DMS153 treated with DMSO at 0.1 percent for 48 hours (cell line): ENCODE data around the gene BST1.
A peak's percentile ranks its signal among the peaks of the same experiment; 100 is the strongest.

Experiments used
- DNase-seq: peaks from one replicate; lab custom pipeline; 2025; ENCODE audit not compliant: unreplicated experiment; lab: John Stamatoyannopoulos, UW

Gene BST1

GRCh38 chr4:15675356-15675755, 27.5 kb upstream of the BST1 start:
- DNase-seq, result no peak

GRCh38 chr4:15676039-15676438, 26.8 kb upstream of the BST1 start:
- no peak for DNase-seq

- no peak for DNase-seq
These were observed 26.0 kb upstream of the BST1 start for GRCh38 chr4:15676899-15677298.

GRCh38 chr4:15677507-15677988, 25.3 kb upstream of the BST1 start:
- DNase-seq, result no peak

DNA sequence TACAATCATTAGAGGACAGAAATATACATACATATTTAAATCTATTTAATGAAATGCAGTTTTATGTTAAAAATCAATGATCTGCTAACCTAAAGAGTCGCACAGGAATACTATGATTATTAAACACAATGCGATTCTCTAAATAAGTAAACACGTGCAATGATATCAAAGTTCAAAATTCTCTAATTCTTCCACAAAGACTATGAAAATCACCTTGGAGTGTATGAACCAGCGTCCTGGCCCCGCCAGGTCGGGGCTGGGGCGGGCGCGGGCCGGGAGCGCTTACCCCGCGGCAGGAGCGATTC, 21.8 kb upstream of the BST1 start:
- DNase-seq, result no peak

GRCh38 chr4:15681372-15682241, 21.3 kb upstream of the BST1 start, which contains the start of gene FAM200B:
TSS of gene FAM200B (plus strand) at chr4:15681827. CDS start at chr4:15686978, 5,151 bp downstream.
- DNase-seq, result peak; percentile 78

- no peak for DNase-seq
These were observed 20.4 kb upstream of the BST1 start for GRCh38 chr4:15682242-15683142.

DNA sequence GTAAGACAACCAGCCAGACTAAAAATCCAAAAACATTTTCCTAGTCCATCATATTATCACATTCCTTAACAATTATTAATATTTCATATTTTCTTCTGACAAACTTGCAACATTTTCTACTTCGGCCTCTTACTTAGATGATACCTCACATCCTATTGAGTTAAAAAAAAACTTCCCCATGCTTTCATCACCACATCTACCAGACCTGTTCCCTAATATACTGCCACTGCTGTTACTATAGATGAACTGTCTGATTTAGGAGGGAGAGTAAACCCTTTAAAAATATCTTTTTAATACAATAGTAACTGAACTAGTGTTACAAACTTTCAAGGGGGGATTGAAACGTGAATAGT, 19.7 kb upstream of the BST1 start:
- no peak for DNase-seq

DNA sequence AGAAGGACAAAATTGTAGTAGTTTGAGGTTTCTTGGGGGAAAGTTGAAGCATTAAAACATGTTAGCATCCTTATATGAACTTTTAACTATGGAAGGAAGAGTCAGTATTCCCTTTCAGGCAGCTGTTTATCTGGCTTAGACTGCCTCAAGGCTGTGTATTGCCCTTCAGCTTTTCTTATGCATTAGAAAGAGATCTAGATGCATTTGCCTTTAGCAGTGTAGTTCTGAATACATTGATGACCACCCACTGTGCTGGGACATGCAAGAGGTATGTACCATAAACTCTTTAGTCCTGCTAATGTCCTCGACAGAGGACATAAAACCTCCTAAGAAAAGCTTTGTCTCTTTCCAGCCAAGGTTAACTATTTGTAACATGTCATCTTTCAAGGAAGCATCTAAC, 18.4 kb upstream of the BST1 start:
- no peak for DNase-seq

DNA sequence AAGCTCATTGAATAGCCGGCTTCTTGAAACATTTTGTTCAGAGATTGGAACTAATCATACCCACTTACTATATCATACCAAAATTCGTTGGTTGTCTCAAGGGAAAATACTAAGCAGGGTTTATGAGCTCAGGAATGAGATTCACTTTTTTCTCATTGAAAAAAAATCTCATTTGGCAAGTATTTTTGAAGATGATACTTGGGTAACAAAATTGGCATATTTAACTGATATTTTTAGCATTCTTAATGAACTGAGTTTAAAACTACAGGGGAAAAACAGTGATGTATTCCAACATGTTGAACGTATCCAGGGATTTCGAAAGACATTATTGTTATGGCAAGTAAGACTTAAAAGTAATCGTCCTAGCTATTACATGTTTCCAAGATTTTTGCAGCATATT, 14.8 kb upstream of the BST1 start:
- no peak for DNase-seq

- no peak for DNase-seq
These were observed 13.3 kb upstream of the BST1 start for GRCh38 chr4:15689540-15689939.

DNA sequence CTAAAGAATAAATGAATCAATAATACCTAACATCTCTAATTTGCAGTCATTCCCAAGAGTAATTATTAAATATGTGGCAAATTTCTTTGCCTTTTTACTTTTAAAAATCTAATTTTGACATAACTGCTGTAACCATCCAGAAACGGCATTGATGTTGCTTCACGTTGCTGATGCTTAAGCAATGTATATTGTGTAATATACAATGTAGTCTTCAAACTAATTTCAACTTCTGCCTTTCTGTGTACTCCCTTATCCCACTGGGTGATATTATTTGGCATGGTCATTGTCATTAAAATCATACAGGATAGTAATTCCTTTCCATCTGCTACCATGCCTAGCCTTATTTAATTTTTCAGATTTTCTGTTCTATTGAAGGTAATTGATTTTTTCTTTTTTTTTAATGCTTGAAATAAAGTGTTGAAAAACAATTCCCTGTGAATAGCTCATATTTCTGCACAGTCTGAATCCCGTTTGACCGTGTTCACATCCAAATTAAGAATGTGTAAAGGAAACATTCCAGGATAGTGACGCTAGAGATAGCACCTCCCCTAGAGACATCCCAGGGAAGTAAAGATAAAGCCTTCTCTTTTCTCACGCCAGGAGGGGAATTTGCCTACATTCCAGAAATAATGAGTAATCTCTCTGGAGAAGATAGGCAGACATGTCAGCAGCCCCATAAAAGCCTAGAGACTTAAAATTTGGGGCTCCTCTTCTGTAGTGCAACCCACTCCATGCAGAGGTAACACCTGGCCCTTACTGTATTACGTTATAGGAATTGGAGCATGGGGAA, 12.7 kb upstream of the BST1 start:
- no peak for DNase-seq

- DNase-seq, result no peak
These were observed 11.3 kb upstream of the BST1 start for GRCh38 chr4:15691346-15692135.

GRCh38 chr4:15692602-15693001, 10.3 kb upstream of the BST1 start:
- no peak for DNase-seq

GRCh38 chr4:15694431-15694830, 8.4 kb upstream of the BST1 start:
- no peak for DNase-seq

GRCh38 chr4:15695240-15695699, 7.6 kb upstream of the BST1 start:
- DNase-seq, result no peak

GRCh38 chr4:15695729-15696128, 7.1 kb upstream of the BST1 start:
- DNase-seq, result no peak

- DNase-seq, result no peak
These were observed 6.0 kb upstream of the BST1 start for GRCh38 chr4:15696866-15697265.

- DNase-seq, result no peak
These were observed 574 bp downstream of the BST1 start for GRCh38 chr4:15703439-15703838.

DNA sequence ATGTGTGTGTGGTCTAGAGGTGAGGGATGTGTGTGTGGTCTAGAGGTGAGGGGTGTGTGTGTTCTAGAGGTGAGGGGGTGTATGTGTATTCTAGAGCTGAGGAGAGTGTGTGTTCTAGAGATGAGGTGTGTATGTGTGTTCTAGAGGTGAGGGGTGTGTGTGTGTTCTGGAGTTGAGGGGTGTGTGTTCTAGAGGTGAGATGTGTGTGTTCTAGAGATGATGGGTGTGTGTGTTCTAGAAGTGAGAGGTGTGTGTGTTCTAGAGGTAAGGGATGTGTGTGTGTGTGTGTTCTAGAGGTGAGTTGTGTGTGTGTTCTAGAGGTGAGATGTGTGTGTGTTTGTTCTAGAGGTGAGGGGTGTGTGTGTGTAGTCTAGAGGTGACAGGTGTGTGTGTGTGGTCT, 1.3 kb downstream of the BST1 start:
- DNase-seq, result no peak
